HFF-Myc (cell line): Measurements from ENCODE around the gene EZR.

Experiments used
- DNase-seq: peaks from one replicate; pipeline ENCODE4 v3.0.0-alpha.2; 2011; ENCODE audit warnings: low read depth; ENCODE audit errors: extremely low read depth
- H3K4me3 ChIP-seq: replicated peaks from 2 replicates; pipeline ENCODE4 v1.5.1; 2011; ENCODE audit warnings: low read depth, mild to moderate bottlenecking, control low read depth, low read length
- TF ChIP-seq, protein P1 (sequence below): IDR thresholded peaks from 2 replicates; pipeline ENCODE4 v1.5.1; 2012; ENCODE audit warnings: mild to moderate bottlenecking, low read depth, low read length, control low read depth; ENCODE audit errors: missing control alignments

The EZR gene

DNA sequence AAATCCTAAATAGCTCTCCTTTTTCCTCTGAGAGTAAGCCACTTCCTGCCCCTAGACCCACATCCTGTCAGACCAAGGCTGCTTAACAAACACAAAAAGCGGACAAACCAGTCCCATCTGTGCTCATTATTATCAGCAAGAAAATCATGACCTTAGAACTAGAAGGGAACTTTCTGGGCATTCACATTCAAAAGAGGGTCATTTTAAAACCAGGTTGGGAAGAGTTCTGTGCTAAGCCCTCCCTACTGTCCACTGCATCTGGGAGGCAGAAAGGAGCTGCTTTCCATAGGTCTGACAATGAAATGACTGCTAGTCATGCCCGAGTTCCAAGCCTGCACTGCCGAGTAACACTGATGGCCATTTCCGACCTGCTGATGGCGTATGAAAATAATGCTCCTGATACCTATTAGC lies 15.4 kb downstream of the EZR start:
- H3K4me3 ChIP-seq = no peak overlapping the region
- no peak for DNase-seq
- TF ChIP-seq, protein P1, sequence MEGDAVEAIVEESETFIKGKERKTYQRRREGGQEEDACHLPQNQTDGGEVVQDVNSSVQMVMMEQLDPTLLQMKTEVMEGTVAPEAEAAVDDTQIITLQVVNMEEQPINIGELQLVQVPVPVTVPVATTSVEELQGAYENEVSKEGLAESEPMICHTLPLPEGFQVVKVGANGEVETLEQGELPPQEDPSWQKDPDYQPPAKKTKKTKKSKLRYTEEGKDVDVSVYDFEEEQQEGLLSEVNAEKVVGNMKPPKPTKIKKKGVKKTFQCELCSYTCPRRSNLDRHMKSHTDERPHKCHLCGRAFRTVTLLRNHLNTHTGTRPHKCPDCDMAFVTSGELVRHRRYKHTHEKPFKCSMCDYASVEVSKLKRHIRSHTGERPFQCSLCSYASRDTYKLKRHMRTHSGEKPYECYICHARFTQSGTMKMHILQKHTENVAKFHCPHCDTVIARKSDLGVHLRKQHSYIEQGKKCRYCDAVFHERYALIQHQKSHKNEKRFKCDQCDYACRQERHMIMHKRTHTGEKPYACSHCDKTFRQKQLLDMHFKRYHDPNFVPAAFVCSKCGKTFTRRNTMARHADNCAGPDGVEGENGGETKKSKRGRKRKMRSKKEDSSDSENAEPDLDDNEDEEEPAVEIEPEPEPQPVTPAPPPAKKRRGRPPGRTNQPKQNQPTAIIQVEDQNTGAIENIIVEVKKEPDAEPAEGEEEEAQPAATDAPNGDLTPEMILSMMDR = no peak

DNA sequence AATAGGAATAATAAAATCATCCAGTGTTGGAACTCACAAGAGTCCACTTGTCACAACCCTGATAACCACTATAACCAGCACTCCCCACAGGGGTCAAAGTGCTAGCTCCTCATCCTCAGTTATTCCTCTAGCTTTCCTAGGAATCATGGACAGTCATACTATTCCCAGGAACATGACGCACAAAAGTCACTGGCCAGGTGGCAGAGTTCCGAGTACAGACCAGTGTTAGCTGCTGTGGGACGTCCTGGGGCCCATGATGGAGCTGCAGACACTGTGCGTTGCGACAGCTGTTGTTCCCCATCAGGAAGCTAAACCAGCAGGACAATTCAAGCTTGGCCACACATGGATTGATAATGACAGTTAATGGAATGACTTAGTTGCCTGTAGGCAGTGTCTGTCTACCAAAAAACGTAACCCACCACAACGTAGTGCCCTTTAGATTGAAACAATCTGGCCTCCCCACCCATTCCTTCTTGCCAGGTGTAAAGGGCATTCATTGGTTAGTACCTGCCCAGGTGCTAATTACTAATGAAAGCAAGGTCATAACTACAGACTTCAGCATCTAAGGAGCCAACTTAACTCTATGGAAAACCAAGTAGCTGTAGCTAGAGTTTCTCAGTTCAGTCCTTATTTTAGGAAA lies 17.4 kb downstream of the EZR start:
- DNase-seq = no peak
- H3K4me3 ChIP-seq = no peak overlapping the region
- TF ChIP-seq, protein P1 = no peak

DNA sequence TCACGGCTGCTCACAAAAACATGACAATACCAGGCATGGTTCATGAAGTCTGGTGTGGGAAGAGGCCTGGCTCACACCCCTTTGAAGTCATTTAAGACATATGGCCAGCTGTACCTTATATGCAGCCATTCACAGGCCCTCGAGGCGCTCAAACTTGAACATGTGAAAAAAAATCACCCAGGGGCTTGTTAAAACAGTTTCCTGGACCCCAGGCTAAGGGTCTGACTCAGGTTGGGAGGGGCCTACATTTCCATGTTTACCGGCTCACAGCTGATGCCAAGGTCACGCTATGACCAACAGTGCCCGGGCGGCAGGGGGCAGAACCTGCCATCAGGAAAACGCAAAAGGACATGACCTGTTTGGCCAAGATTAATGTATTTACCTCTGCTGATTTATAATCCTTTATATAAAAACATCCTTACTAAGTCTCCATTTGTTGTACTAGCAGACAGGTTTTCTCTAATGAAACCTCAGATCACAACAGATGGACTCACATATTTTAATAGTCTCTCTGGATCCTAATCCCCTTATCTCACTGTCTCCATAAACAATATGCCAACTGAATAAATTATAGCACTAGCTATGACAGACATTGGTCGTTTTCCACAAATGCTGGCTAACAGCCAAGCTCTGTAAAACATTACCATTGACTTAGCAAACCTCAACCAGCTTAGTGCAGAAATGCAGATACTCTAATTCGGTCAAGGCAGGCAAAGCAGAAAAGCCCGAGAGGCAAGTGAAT lies 19.9 kb downstream of the EZR start:
- H3K4me3 ChIP-seq = no peak overlapping the region

DNA sequence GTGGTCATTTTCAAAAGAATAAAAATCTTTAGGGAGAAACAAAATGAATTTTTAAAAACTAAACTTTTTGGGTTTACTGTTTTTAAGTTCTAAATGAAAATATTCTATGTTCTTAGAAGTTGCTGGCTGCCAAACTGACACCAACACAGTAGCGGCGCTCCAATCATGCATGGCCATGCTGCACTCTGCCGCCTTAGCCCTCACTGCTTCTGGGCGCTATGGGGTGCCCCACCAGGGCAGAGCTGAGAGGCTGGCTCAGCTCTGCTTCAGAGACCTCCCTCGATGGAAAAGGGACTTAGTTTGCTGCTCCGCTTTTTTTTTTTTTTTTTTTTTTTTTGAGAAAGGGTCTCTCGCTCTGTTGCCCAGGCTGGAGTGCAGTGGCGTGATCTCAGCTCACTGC lies 20.9 kb downstream of the EZR start:
- DNase-seq = no peak
- TF ChIP-seq, protein P1 = no peak
- no peak overlapping the region for H3K4me3 ChIP-seq

More for the DNA sequence above, 19.9 kb downstream of the EZR start:
- DNase-seq = no peak
- TF ChIP-seq, protein P1 = no peak

DNA sequence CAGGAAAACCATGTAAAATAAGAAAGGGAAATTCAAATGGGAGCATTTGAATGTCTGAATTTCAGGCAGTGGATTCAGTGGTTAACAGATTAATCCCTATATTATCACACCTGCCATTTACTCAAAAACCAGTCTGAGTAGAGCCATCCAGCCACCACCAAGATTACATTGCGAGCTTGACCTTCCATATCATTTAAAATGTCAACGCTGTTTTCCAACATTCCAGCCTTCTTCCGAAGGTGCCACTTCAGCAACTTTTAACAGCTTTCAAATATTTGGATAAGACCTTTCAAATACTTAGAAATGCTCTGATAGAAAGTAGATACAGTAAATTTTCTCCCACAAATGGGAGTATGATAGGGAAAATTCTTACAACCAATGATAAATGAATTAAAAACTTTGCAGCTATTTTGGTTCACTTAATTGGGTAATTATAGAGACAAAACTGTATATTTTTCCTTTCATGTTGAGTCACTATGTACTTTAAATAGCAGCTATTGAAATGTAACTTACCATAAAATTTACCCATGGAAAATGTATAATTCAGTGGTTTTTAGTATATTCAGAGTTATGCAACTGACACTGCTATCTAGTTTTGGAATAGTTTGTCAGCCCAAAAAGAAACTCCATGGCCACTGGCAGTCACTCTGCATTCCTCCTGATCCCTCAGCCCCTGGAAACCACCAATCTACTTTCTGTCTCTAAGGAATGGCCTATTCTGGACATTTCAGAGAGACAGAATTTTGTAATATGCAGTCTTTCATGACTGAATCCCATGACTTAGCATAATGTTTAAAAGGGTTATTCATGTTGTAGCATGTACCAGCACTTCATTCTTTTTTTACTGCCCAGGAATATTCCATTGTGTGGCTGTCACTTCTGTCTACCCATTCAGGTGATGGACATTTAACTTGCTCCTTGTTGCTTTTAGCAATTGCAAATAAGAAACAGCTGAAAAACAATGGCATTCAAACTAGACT lies 21.5 kb downstream of the EZR start:
- DNase-seq = no peak
- H3K4me3 ChIP-seq = no peak overlapping the region
- TF ChIP-seq, protein P1 = no peak

DNA sequence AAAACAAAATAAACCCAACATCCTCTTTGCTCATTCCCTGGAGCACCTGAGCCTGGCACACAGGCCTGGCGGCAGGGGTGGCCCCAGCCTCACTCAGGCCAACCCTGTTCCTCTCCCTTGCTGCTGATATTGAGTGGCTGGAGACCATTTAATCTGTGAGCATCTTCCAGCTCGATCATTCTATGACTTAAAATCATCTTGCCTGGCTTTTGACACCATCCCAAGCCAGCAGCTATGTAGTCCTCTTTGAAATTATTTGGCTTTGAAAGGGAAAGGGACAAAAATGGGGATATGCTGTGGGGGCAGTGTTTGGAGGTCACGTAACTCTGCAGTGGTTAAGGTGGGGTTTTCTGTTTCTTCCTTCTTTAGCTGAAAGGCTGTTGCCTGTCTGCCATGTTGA lies 22.8 kb downstream of the EZR start:
- TF ChIP-seq, protein P1 = no peak
- no peak overlapping the region for H3K4me3 ChIP-seq
- DNase-seq = no peak
